ENCODE measurements around the gene CEACAM21.

Gene CEACAM21

DNA sequence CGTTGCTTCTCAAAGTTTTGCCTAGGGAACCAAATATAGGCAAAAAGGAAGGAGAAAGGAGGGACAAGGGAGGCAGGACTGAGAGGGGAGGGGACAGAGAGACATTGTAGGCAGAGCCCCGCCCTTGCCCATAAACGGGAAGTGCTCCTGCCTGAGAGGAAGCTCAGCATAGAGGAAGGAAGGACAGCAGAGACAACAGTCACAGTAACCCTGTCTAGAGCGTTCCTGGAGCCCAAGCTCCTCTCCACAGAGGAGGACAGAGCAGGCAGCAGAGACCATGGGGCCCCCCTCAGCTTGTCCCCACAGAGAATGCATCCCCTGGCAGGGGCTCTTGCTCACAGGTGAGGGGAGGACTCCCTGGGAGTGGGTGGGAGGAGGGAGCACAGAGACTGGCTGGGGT lies at the start of gene CEACAM21:
Gene CEACAM21 (plus strand): TSS at position 169 of the 400 bp plus-strand sequence. CDS start 109 bp downstream, at position 278.
- peak; percentile 23 to 31 for DNase-seq

- no peak for DNase-seq
These were observed 48.9 kb upstream of the CEACAM21 start for GRCh38 chr19:41527089-41527488.

DNA sequence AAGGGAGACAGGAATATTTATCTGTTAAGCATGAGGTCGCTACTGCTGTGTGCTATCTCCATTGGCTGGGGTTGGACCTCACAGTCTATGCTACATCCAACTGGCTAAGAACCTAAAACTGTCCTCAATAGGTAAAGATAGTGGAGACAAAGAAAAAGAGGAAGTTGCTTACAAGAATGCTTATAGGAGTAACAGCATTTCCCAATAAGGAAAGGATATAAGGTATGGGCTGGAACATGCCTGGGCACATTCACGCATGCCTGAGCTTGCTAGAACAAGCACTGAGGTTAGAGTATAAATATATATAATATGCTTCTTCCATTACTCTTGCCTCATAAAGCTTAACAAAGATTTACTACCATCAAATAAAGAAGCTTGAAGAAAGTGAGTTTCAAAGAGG lies 47.9 kb upstream of the CEACAM21 start:
- DNase-seq = no peak

DNA sequence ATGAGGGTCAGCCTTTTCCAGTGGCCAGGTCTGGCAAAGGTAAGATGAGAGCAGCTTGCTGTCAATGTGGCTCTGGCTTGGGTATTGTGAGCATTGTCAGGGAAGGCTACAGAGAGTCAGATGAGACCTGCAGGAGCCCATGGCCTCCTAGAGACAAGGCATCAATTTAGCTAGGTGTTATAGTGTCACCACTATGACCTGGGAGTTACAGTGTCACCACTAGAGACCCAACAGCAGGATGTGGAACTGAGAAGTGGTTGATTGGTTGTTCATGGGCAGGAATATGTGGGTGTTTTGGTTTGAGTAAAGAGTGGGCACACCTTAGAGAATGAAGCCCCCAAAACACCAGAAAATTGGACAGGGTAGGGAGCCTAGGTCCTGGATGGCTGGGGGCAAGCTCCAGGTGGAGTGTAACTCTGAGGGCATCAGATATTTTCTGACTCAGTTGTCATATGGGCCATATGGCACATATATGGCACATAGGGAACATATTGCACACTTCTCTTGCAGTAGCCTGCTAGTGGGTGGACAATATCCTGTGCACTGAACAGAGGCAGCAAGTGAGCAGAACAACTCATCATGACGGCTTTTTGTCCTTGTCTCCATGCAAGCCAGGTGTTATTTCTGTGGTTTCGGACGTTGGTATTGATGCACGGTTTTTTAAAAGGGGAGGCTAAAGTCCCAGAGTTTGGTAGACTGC lies 46.3 kb upstream of the CEACAM21 start:
- DNase-seq = no peak

DNA sequence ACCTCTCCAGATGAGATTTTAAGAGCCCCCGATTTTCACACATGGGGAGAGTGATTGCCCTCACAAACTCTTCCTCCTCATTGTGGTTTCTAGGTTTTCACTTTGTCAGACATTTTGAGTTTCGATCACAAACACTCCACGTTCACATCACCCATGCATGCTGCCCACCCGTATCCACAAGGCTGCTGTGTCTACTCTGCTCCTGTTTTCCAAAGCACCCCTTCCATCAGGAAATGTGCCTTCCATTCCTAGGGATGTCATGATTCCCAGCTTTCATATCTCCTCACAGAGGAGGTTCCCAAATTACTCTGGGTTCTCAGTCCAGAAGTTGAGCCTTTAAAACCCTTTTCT lies 45.8 kb upstream of the CEACAM21 start:
- no peak for DNase-seq

DNA sequence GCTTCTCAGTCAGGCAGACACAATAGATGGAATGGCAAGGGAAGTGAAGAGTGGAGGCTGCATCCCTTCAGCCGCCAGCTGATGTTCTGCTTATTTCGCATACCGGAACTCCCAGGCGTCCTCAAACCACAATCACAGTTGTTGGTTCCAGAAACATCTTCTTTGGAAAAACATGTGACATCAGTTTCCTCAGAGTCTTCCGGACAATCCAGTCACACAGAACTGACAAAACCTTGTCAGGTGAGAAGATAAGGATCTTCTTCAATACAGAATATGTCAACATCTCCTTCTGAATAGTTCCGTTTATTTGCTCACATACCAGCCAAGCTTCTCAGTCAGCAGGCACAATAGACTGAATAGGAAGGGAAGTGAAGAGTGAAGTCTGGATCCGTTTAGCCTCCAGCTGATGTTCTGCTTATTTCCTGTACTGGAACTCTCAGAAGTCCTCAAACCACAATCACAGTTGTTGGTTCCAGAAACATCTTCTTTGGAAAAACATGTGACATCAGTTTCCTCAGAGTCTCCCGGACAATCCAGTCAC lies 45.1 kb upstream of the CEACAM21 start:
- DNase-seq = no peak

DNA sequence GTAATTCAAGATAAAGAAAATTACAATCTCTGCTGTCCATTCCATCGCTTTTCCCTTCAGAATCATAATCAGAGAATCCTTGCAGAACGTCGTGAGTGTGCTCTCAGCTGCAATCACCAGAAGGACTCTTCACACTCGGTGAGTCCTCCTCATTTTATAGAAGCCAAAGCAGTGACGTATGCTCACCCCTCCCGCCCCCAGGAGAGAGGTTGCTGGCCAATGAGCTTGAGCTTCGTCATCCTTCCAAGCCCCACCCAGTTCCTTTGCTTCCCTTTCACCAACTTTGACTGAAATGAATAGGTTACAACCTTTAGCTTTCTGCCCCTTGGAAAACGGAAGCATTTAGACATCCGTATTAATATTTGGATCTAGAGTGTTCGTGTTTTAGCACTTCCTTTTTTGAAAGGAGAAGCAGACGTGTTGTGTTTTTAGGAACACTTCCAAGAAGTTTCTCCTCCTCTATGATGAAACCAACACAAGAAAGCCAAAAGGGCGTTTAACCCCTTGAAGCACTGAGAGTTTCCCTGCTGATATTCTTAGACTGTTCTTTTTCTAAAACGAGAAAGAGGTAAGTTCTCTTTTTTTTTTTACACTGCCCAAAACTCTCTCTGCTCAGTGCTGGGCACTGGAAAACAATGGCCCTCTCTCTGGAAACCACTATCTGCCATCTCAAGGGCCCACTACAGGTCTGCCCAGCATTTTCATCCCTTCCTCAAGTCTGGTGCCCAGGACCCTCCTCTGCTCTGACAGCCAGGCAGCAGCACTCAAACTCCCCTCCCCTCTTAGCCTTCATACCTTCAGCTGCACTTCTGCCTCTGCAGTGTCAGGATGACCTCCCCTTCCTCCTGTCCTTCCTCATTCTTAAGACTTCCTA lies 44.3 kb upstream of the CEACAM21 start:
- DNase-seq = peak; percentile 82 to 83

GRCh38 chr19:41532526-41532925 lies 43.4 kb upstream of the CEACAM21 start:
- no peak for DNase-seq

DNA sequence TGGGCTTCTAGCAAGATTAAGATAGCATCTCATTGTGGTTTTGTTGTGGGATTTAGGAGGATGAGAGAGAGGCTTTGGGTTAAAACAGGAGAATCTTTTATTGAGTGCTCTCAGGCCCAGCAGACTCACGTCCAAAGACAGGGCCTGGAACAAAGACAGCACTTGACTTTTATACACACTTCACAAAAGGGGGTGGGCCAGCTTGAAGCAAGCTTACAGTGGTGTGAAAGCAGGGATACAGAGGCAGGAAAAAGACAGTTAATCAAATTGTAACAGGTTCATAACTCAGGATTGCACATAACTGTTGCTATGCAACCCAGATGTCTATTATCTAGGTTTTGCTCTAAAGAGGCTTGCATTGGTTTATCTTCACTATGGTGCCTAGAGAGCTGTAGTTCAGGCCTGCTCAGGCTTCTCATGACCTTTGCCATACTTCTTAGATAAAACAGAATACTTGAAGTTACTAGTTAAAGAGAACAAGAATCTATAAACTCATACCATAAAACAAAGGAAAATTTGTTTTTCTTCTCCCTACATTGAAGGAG lies 42.2 kb upstream of the CEACAM21 start:
- DNase-seq = no peak

GRCh38 chr19:41535029-41535622 lies 40.8 kb upstream of the CEACAM21 start:
- no peak for DNase-seq

GRCh38 chr19:41537789-41538188 lies 38.2 kb upstream of the CEACAM21 start:
- DNase-seq = peak in 1 of 2 experiments; percentile 25

DNA sequence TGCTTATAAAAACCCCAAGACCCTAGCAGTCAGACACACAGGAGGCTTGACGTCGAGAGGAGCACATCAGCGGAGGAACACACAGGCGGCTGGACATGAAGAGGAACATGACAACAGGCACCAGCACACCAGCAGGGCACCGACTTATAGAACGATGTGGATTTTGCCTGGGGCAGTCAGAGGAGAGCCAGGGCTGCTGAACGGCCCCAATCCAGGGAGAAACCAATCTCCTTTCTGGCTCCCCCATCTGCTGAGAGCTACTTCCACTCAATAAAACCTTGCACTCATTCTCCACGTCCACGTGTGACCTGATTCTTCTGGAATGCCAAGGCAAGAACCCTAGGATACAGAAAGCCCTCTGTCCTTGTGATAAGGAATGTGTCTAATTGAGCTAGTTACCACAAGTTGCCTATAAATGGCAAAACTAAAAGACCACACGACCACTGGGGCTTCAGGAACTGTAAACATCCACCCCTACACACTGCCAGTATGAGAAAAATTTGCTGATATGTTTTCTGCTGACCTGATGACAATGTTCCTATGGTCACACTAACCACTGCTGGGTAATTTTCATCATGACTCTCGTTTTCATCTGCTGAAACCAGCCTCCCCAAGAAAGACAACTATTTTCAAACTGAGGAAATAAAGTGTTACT lies 35.8 kb upstream of the CEACAM21 start:
- no peak for DNase-seq

- peak; percentile 74 to 78 for DNase-seq
These were observed 33.9 kb upstream of the CEACAM21 start for GRCh38 chr19:41541990-41542584.

DNA sequence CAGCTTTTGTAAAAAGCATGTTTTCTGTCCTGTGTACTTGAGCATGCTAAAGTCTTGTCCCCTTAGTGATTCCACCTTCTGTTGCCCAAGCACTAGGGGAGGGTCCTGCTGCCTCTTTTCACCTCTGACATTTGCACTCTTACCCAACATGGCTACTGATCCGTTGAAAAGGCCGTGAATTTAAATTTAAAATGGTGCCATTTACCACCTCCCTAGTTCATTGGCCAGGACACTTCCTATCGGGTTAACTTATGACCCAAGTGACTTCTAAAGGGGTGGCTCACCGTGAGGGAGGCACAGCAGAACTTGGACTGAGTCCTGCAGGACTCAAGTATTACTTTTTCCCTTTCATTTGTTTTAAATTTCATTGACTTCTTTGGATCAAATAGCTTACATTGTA lies 33.3 kb upstream of the CEACAM21 start:
- no peak for DNase-seq

DNA sequence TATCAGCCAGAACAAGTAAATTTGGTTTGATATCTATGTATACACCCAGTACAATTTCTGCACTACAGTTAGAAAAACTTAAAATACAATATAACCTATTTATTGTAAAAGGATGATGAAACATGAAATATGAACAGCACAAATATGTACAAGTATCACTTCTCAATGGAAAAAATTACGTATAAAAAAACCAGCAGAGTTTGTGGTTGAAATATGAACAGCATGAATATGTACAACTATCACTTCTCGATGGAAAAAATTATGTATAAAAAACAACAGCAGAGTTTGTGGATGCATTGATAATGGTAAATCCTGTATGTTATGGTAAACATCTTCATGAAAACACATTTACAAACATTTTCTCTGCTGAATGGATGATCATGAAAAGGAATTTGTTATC lies 32.4 kb upstream of the CEACAM21 start:
- no peak for DNase-seq

DNA sequence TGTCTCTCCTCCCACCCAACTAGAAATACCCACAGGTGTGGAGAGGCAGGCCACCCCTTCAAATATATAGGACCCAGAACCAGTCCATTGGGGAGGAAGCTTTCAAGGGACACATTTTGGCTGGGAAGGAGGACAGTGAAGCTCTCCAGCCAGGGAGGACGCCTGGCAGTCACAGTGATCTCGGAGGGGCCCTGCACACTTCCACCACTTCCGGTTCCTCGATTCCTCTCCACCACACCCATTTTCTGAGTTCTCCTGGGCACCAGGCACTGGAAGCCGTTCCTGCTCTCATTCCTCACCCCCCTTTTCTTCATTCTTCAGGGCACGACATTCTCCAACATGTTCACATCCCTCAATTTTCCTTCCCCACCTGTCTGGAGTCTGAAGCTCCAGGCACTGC lies 30.4 kb upstream of the CEACAM21 start:
- DNase-seq = no peak

DNA sequence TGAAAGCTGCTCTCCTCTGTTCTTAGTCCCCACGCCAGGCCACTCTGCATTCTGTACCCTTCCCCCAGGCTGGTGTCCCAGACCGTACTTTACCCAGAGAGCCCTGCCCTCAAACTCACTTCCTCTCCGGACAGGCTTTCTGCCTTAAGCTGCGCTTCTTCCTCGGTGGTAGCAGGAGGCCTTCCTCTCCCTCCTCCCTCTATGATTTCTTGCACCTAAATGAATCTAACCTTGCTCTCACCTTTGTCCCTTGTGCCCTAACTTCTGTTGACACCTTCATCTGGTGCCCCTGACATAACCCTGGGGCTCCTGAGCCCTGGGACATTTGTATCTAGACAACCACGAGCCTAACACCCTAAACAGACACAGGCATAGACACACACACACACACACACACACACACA lies 29.6 kb upstream of the CEACAM21 start:
- DNase-seq = no peak

GRCh38 chr19:41546961-41547360 lies 29.0 kb upstream of the CEACAM21 start:
- DNase-seq = no peak

DNA sequence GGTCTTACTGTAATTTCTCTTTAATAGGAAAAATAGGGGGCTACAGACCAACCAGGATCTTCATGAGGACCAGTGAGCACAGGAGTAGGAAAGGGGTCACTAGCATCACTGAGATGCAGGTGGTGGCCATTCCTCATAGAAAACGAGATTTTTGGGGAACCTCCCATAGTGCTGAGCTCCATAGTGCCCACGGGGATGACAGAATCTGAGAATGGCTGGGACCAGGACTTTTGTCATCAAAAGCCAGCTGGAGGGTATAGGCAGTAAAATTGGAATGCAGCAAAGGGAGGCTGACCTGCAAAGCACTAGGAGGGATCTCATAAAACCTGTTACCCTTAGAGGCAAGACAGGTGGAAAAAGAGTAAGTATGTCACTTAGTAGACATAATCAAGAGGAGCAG lies 28.4 kb upstream of the CEACAM21 start:
- DNase-seq = no peak

- DNase-seq = no peak
These were observed 27.9 kb upstream of the CEACAM21 start for GRCh38 chr19:41548047-41548446.

- DNase-seq = peak; percentile 59 to 60
These were observed 26.8 kb upstream of the CEACAM21 start for GRCh38 chr19:41548954-41549688.

DNA sequence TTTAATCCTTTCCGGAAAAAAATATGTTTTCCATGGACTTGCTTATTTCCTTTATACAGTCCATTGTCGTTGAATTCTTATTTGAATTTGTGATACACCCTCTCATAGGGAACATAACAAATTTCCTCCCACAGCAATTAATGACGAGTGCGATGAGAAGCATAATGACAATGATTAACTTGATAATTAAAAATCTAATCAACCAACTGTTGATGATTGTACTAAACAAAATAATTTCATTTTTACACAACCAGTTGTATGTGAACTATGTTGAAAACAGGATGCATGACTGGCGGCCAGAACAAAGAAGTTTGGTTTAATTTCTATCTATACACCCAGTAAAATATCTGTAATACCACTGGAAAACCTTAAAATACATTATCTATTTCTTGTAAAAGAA lies 26.1 kb upstream of the CEACAM21 start:
- DNase-seq = no peak
